GM19023 (cell line): Measurements from ENCODE around the gene CS.
"Not testable (repeated sequence)": the region's sequence is repeated elsewhere in the genome, so short reads cannot be mapped to it uniquely, and the experiment has no call there.

ENCODE experiments used
- ATAC-seq: cut with Tn5 transposase; IDR thresholded peaks from one replicate; pipeline ENCODE4 v1.9.1; 2021; ENCODE audit warnings: mild to moderate bottlenecking, moderate library complexity; ENCODE audit not compliant: unreplicated experiment

The CS gene

GRCh38 chr12:56282579-56282978 lies 17.6 kb downstream of the CS start:
- no peak for ATAC-seq

- ATAC-seq: no peak
Measured at GRCh38 chr12:56282030-56282429, 18.1 kb downstream of the CS start.

GRCh38 chr12:56280849-56281248 lies 19.3 kb downstream of the CS start:
- no peak for ATAC-seq

- no peak for ATAC-seq
Measured at GRCh38 chr12:56278905-56279304, 21.2 kb downstream of the CS start.

GRCh38 chr12:56274299-56274698 lies 25.8 kb downstream of the CS start:
- no peak for ATAC-seq

GRCh38 chr12:56272468-56272867 lies 27.7 kb downstream of the CS start:
- ATAC-seq: not testable (repeated sequence)

- no peak for ATAC-seq
Measured at GRCh38 chr12:56271031-56271430, 29.1 kb downstream of the CS start.

GRCh38 chr12:56267443-56268071 lies 32.6 kb downstream of the CS start:
- peak; percentile 20 for ATAC-seq

- ATAC-seq: peak; percentile 93
Measured at GRCh38 chr12:56266693-56267442, 33.3 kb downstream of the CS start, which contains the start of gene COQ10A. Gene COQ10A (plus strand): TSS chr12:56266942. CDS start chr12:56267119, 177 bp downstream.

- ATAC-seq: not testable (repeated sequence)
Measured at GRCh38 chr12:56266068-56266692, 34.0 kb downstream of the CS start.

- not testable (repeated sequence) for ATAC-seq
Measured at GRCh38 chr12:56262955-56263354, 37.2 kb downstream of the CS start.

GRCh38 chr12:56261503-56262232 lies 38.5 kb downstream of the CS start:
- ATAC-seq: no peak

- ATAC-seq: no peak
Measured at GRCh38 chr12:56260921-56261320, 39.2 kb downstream of the CS start.

- no peak for ATAC-seq
Measured at GRCh38 chr12:56260380-56260779, 39.8 kb downstream of the CS start.

- ATAC-seq: no peak
Measured at GRCh38 chr12:56258820-56259183, 41.3 kb downstream of the CS start.

- peak; percentile 91 for ATAC-seq
Measured at GRCh38 chr12:56258068-56258819, 41.9 kb downstream of the CS start, which contains the start of gene ANKRD52. Gene ANKRD52 (minus strand): TSS chr12:56258384. CDS start chr12:56258269, 115 bp downstream.

- ATAC-seq: peak; percentile 11
Measured at GRCh38 chr12:56257491-56258067, 42.6 kb downstream of the CS start.

GRCh38 chr12:56257071-56257470 lies 43.1 kb downstream of the CS start:
- ATAC-seq: no peak

GRCh38 chr12:56256326-56256960 lies 43.7 kb downstream of the CS start:
- no peak for ATAC-seq

GRCh38 chr12:56255671-56256070 lies 44.5 kb downstream of the CS start:
- ATAC-seq: no peak
